Lower leg skin (tissue), 3 donors: ENCODE measurements around the gene PPARA.

Experiments
- POLR2A ChIP-seq, 2 donors: fragments of 450-650 bp; IDR thresholded peaks; one replicate each; pipeline ENCODE4 v1.6.1; 2016 to 2017; ENCODE audit warnings: antibody characterized with exemption in 2 of 2, mild to moderate bottlenecking in 1 of 2, moderate library complexity in 1 of 2
- TF ChIP-seq, protein P1 (sequence below), 3 donors: fragments of 450-650 bp; IDR thresholded peaks; one replicate each; pipeline ENCODE4 v1.5.1; 2016; ENCODE audit warnings: antibody characterized with exemption in 3 of 3, mild to moderate bottlenecking in 3 of 3, moderate library complexity in 2 of 3

DNA sequence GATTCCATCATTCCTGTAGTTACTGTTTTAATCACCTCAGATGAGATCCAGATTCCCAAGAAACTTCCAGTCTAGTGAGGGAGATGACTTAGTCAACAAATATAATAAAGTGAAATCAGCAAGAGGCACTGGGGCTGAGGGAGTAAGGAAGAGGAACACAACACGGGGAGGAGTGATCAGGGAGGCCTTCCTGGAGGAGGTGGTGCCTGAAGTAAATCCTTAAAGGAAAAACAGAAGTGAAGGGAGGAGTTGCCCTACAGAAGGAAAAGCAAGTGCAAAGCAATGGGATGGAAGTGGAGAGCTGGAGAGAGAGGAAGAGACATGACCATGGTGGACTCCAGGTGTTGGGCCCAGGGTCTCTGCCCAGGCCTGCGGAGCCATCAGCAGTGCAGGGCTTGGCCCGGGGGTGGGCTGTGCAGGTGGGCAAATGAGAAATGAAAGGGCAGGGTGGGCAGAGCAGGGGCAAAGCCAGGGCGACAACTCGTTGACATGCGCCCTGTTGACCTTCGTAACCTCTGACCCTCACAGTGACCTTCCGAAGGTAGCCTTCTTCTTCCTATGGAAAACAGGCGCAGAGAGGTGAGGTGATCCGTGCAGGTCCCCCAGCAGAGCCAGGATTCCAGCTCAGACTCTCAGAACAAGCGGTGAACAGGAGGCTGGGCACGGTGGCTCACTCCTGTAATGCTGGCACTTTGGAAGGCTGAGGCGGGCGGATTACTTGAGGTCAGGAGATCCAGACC is 12.1 kb upstream of the PPARA start:
- no peak for TF ChIP-seq POLR2A (IDR thresholded peaks at IDR 0.05)
- TF ChIP-seq, protein P1, sequence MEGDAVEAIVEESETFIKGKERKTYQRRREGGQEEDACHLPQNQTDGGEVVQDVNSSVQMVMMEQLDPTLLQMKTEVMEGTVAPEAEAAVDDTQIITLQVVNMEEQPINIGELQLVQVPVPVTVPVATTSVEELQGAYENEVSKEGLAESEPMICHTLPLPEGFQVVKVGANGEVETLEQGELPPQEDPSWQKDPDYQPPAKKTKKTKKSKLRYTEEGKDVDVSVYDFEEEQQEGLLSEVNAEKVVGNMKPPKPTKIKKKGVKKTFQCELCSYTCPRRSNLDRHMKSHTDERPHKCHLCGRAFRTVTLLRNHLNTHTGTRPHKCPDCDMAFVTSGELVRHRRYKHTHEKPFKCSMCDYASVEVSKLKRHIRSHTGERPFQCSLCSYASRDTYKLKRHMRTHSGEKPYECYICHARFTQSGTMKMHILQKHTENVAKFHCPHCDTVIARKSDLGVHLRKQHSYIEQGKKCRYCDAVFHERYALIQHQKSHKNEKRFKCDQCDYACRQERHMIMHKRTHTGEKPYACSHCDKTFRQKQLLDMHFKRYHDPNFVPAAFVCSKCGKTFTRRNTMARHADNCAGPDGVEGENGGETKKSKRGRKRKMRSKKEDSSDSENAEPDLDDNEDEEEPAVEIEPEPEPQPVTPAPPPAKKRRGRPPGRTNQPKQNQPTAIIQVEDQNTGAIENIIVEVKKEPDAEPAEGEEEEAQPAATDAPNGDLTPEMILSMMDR (IDR thresholded peaks at IDR 0.05), result no peak
